NAMALWA (cell line): ENCODE measurements around the gene CEP162.
"Not testable (repeated sequence)": the region's sequence is repeated elsewhere in the genome, so short reads cannot be mapped to it uniquely, and the experiment has no call there.

Source experiments
- DNase-seq: peaks from one replicate; pipeline ENCODE4 v3.0.0-alpha.2; 2015; ENCODE audit warnings: low spot score

The CEP162 gene

DNA sequence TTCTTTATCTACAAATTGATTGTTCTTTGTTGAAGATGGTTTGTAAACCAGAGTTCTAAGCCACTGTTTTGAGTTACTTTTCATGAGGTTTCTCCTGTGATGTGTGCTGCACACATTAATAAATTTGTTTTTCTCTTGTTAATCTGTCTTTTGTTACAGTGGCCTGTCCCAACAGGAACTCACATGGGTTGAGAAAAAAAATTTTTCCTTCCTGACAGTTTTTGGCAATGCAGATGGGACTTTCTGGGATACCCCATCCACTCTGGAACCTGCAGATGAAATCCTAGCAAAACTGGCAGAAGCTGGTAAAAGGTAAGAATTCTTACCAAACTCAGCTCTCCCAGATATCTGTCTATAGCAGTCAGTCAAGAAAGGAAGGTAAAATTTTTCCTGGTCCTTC lies 88.1 kb downstream of the CEP162 start:
- no peak for DNase-seq

GRCh38 chr6:84137989-84138575 lies 89.4 kb downstream of the CEP162 start:
- DNase-seq, result no peak

DNA sequence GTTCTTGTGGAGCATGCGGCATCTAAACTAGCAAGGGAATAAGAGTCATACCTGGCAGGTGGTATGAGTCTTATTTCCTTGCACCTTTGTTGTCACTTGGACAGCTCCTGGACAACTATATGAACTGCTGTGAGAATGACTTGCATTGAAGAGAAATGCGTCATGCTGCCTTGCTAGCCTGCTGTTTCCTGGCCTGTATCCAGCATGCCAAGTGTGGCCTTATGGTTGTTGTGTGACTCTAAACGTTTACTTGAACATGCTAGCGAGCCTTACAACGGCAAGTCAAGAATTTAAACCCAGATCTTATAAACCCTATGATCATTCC lies 90.4 kb downstream of the CEP162 start:
- DNase-seq, result no peak

GRCh38 chr6:84136364-84137050 lies 90.9 kb downstream of the CEP162 start:
- DNase-seq, result no peak

- DNase-seq, result no peak
These were observed 92.2 kb downstream of the CEP162 start for GRCh38 chr6:84135291-84135690.

DNA sequence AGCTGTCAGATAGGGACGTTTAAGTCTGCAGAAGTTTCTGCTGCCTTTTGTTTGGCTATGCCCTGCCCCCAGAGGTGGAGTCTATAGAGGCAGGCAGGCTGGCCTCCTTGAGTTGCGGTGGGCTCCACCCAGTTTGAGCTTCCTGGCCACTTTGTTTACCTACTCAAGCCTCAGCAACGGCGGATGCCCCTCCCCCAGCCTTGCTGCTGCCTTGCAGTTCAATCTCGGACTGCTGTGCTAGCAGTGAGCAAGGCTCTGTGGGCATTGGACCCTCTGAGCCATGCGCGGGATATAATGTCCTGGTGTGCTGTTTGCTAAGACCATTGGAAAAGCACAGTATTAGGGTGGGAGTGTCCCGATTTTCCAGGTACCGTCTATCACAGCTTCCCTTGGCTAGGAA lies 94.1 kb downstream of the CEP162 start:
- DNase-seq, result not testable (repeated sequence)

DNA sequence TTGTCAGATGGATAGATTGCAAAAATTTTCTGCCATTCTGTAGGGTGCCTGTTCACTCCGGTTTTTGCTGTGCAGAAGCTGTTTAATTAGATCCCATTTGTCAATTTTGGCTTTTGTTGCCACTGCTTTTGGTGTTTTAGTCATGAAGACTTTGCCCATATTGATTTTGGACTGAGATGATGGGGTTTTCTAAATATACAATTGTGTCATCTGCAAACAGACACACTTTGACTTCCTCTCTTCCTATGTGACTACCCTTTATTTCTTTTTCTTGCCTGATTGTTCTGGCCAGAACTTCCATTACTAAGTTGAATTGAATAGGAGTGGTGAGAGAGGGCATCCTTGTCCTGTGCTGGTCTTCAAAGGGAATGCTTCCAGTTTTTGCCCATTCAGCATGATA lies 97.9 kb downstream of the CEP162 start:
- not testable (repeated sequence) for DNase-seq

DNA sequence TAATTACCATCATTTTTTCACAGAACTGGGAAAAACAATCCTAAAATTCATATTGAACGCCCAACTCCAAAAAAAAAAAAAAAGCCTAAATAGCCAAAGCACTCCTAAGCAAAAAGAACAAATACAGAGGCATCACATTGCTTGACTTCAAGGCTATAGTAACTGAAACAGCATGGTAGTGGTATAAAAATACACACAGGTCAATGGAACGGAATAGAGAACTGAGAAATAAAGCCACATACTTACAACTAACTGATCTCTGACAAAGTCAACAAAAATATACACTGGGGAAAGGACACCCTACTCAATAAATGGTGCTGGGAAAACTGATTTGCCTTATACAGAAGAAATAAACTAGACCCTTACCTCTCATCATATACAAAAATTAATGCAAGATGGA lies 104.3 kb downstream of the CEP162 start:
- no peak for DNase-seq

GRCh38 chr6:84119277-84119676 lies 108.2 kb downstream of the CEP162 start:
- DNase-seq, result no peak

DNA sequence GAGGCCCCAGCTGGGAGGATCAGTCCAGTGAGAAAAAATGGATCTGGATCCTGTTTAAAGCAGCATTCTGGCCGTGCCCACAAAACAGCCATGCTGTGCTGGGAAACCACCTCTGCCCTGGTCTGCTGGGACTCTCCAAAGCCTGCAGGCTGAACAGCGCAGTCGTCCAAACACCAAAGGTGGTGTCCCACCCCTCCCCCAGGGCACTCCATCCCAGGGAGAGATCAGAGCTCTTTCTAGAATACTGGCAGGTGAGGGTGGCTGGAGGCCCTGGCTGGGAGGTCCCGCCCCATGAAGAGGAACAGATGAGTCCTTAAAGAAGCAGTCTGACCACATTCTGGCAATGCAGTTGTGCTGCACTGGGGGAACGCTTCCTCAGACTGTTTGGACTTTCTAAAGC lies 109.3 kb downstream of the CEP162 start:
- no peak for DNase-seq

DNA sequence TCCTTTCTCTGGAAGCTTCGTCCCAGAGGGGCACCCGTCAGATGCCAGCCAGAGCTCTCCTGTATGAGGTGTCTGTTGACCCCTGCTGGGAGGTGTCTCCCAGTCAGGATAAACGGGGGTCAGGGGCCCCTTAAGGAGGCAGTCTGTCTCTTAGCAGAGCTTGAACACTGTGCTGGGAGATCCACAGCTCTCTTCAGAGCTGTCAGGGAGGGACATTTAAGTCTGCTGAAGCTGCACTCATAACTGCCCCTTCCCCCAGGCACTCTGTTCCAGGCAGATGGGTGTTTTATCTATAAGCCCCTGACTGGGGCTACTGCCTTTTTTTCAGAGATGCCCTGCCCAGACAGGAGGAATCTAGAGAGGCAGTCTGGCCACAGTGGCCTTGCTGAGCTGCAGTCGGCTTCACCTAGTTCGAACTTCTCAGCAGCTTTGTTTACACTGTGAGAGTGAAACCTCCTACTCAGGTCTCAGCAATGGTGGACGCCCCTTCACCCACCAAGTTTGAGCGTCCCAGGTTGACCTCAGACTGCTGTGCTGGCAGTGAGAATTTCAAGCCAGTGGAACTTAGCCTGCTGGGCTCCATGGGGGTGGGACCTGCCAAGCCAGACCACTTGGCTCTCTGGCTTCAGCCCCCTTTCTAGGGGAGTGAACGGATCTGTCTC lies 112.4 kb downstream of the CEP162 start:
- DNase-seq, result not testable (repeated sequence)

DNA sequence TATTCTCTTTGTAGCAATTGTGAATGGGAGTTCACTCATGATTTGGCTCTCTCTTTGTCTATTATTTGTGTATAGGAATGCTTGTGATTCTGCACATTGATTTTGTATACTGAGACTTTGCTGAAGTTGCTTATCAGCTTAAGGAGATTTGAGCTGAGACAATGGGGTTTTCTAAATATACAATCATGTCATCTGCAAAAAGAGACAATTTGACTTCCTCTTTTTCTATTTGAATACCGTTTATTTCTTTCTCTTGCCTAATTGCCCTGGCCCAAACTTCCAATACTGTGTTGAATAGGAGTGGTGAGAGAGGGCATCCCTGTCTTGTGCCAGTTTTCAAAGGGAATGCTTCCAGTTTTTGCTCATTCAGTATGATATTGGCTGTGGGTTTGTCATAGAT lies 116.1 kb downstream of the CEP162 start:
- DNase-seq, result not testable (repeated sequence)

- no peak for DNase-seq
These were observed 119.9 kb downstream of the CEP162 start for GRCh38 chr6:84107495-84107894.

DNA sequence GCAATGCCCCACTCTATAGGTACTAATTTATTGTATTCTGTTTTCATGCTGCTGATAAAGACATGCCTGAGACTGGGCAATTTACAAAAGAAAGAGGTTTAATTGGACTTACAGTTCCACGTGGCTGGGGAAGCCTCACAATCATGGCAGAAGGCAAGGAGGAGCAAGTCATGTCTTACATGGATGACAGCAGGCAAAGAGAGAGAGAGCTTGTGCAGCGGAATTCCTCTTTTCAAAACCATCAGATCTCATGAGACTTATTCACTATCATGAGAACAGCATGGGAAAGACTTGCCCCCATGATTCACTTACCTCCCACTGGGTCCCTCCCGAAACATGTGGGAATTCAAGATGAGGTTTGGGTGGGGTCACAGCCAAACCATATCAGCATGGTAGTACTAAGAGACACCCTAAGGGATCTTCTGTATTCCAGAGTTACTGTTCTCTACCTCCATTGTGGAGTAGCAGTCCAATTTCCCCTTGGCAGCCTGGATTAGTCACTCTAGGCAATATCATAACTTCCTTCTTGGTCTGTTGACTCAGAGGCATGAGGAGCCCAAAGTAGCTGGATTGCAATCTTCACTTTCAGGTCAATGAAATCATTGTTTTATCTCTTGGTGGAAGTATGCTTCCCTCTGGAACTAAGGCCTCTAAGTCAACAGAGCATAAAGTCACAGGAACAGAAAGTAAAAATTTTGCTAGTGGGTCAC lies 122.1 kb downstream of the CEP162 start:
- DNase-seq, result not testable (repeated sequence)

- no peak for DNase-seq
These were observed 124.4 kb downstream of the CEP162 start for GRCh38 chr6:84103029-84103428.

DNA sequence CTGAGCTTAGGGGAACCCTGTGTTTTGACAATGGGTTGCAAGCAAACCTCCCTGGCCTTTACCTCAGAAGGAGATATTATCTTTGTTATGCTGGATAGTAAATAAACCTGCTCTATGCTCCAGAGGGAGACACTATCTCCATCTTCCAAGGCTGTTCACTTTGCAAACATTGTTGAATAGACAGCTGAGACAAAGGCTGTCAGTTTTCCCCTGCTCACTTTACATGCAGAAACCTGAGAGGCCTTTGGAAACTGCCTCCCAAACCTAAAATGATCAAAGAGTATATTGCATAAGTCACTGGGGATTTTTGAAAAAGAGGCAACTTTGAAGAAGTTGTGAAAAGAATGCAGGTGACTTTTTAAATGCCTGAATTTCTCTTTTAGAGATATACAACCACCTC lies 132.3 kb downstream of the CEP162 start:
- DNase-seq, result no peak

- peak; percentile 29 for DNase-seq
These were observed 133.7 kb downstream of the CEP162 start for GRCh38 chr6:84093441-84094435.

- no peak for DNase-seq
These were observed 137.9 kb downstream of the CEP162 start for GRCh38 chr6:84089552-84089951.

GRCh38 chr6:84089081-84089480 lies 138.4 kb downstream of the CEP162 start:
- no peak for DNase-seq

GRCh38 chr6:84086545-84087429 lies 140.7 kb downstream of the CEP162 start:
- DNase-seq, result no peak

DNA sequence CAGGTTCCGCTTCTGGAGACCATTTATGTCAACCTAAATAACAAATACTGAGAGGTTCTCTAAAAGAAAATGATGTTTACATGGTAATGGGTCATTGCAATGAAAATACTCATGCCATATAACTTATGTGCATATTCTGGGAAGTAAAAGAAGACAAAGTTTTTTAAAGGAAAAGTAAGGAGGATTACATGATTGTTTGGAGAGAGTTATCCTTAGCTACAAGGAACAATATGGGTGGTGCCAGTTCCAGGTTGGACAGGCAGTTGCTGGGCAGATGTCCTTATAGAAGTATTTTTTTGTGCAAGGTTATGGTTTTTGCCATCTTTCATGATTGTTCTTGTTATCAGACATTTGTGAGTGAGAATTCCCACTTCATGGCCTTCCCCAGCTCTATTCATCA lies 141.4 kb downstream of the CEP162 start:
- DNase-seq, result no peak
